Measurements from ENCODE around the gene ZDHHC13.
A peak's percentile ranks its signal among the peaks of the same experiment; 100 is the strongest.

ZDHHC13 gene

DNA sequence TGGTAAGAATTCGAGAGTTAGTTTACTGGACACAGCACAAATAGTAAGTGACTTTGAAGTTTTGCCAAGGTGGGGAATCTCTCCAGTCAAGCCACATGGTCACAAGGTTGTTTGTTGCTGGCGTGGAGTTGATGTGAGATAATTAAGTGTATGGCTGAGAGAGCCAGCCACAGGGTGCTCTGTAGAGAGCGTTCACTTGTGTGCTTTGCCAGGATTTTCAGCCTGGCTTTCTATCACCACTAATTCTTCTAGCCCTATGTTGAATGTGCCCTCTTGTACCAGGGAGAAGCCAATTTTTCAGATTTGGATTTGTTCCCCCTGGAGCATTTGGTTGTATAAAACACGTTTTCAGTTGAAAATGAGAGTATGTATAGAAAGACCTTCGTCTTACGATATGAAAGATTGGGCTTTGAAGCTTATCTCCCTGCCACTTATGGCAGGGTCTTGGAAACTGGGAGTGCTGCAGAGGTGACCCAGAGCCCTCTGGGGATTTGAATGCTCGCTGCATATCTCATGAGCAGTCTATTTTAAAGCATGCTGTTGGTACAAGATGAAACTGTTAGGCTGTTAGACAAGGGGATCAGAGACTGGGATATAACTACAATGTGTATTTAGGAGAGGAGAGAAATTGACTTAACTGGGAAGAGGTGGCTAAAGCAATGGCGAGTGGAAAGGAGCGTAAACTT lies 56.2 kb downstream of the ZDHHC13 start:
- DNase-seq, result no peak

- no peak for DNase-seq
Measured at GRCh38 chr11:19173964-19174638, 57.1 kb downstream of the ZDHHC13 start.

- no peak for DNase-seq
Measured at GRCh38 chr11:19176629-19177186, 59.7 kb downstream of the ZDHHC13 start.

DNA sequence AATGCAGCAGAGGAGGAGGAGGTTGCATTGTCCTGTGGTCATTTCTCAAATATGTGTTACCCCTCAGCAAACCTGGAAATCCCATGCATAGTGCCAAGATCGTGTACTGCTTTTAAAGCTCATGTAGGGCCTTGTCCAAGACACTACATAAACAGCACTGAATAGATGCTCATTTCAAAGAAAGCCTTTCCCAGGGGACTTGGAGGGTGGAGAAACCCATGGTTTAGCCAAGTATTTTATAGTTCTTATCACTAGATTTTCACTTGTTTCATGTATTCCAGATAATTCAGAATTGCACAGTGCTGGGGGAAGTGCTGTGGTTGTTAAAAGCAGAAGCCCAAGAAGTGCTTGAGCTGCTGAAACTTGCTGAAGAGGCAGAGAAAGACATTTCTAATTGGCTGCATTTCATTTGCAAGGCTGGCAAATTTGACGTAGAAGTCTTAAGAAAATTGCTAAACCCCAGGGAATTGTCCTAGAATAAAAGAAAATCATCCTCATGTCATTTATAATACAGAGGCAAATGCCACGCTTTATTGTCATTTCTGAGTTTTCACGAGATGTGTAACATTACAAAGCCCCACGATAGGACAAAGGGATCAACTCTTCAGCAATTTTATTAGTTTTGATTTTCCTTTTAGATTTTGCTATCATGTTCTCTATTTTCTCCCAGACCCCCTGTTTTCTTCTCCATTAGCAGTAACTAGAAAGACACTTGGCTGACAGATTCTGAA lies 64.7 kb downstream of the ZDHHC13 start:
- no peak for DNase-seq

GRCh38 chr11:19183646-19184045 lies 66.7 kb downstream of the ZDHHC13 start:
- no peak for DNase-seq

DNA sequence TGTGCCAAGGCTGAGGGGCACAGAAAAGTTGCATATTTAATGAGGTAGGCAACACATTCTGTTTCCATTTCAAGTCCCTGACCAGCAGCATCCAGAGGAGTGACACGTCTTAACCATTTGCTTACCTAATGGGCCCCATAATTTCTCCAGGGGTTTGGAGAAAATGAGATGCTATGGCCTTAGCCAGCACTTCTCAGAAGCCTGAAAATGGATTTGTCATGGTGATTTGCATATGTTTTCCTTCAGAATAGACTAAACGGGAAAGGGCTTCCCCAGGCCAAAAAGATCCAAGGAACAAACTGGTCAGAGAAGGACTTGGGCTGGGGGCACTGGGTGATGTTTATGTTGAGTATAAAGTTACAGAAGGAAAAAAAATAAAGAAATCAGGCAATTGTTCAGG lies 68.1 kb downstream of the ZDHHC13 start:
- DNase-seq, result no peak

DNA sequence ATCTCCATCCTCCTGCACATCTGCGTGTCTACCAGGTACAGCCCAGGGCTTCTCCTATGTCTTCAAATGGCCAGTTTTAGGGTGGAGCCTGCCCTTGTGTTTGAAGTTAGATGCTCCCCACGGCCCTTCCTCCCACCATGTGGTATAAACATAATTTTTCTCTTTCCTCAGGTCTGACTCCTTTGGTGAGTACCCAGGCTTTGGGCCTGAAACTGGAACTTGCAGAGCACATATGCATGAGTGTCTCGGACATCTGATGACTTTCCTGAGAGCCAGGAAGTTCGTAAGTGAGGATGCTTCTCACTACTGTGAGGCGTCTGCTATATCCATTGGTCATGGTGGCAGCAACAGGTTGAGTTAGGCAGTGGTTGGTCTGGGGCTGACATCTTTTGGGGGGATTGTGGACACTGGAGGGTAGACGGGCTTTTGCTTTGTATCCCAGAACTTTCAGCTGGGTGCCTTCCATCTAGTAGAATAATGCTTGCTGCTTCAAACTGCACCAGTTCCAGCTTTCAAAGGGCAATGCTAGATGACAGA lies 68.6 kb downstream of the ZDHHC13 start:
- no peak for DNase-seq

- DNase-seq, result no peak
Measured at GRCh38 chr11:19187114-19187832, 70.3 kb downstream of the ZDHHC13 start.

- no peak for DNase-seq
Measured at GRCh38 chr11:19187833-19188258, 70.9 kb downstream of the ZDHHC13 start.

DNA sequence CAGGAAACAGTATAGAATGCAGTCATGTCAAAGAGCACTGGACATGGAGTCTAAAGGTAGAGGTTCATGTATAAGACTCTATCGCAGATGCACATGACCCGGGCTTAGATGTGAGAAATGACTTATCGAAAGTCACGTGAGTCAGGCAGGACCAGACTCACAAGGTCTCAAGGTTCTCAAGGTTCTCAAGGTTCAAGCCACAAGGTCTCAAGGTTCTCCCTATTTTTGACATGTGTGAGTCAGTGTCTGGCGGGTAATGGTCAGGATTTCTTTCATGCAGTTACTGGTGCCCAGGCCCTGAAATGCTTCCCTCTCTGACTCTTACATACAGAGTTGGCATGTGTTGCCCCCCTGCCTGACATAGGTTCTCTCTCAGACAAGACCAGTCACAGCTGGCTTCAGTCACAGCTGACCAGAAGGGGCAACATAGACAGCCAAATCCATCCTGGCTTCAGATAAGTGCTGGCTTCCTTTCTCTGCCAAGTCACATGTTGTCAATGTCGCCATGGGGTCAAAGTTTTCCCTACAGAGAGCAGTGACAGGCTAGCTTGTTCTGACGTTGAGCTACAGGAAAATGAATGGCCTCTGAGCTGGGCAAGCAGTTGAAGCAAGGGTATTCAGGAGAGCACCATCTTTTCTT lies 74.7 kb downstream of the ZDHHC13 start:
- DNase-seq, result no peak

DNA sequence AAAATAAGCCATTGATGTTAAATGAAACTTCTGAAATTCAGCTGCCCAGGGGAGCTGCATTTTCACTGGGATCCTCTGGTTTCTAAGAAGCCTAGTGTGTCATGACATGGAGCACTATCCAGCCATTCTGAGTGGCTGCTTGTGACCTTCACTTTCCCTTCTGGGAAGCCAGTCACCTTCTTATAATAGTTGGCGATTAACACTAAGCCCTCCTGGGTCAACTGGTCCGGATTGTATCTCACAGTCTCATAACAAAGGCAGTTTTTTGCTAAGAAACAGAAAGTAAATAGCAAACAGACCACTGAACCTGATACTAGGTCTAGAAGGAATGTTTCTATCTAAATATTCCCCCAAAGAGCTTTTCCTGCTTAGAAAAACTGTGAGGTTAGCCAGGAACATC lies 76.9 kb downstream of the ZDHHC13 start:
- DNase-seq, result no peak

- no peak for DNase-seq
Measured at GRCh38 chr11:19194620-19195308, 77.8 kb downstream of the ZDHHC13 start.

DNA sequence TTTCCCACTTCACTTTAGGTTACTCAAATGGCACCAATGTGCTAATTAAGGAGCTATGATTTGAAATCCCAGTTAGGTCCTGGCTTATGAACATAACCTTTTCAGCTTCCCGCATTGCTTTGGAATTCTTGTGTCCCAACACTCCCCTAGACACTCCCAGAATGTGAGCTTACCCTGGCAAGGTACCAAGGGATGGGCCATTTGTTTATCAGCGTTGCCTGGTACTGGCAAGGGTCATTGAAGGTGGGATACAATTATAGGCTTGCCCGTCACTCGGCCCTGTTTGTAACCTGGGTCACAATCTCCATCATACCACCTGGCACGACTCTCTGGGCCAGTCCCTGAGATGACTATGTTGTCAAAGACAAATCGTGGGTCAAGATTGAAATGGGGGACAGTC lies 79.5 kb downstream of the ZDHHC13 start:
- no peak for DNase-seq

- no peak for DNase-seq
Measured at GRCh38 chr11:19199048-19199447, 82.1 kb downstream of the ZDHHC13 start.

GRCh38 chr11:19199771-19200170 lies 82.8 kb downstream of the ZDHHC13 start:
- DNase-seq, result no peak

DNA sequence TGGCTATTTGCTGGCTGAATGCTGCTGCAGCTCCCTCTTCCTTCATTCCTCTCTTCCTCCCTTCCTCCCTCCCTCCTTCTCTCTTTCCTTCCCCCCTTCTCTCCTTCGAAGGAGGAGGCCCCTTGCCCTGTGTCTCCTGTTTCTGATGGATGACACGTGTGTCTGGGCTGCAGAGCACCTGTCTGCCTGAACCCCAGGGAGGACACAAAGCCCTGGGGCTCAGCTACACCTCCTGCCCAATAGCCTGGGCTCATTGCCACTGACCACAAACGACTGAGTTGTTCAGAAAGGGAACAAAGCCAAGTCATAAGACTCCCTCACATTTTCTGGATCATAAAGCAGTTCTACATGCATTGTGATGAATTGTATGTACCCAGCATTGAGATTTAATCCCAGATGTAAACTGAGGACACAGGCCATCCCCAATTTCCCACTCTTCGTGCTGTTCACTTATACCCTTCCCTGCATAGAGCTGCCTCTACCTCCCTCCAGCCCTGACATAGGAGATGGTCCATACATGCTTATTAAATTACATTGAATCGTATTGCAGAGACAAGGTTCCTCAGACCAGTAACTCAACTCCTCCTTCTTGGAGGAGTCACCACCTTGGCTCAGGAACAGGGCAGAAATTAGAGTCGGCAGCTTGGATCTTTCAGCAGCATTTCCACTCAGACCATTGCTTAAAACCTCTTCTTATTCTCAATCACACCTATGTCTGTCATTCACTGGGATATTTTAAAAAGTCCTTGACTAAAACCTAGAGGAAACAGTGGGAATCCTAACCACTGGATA lies 83.6 kb downstream of the ZDHHC13 start:
- peak; percentile 87 for DNase-seq

- peak; percentile 64 for DNase-seq
Measured at GRCh38 chr11:19201737-19202605, 85.0 kb downstream of the ZDHHC13 start, which contains the start of gene CSRP3. CSRP3 (minus strand) TSS chr11:19201983; CDS start chr11:19192448, 9,535 bp downstream.

GRCh38 chr11:19204836-19205235 lies 87.9 kb downstream of the ZDHHC13 start:
- DNase-seq, result no peak

DNA sequence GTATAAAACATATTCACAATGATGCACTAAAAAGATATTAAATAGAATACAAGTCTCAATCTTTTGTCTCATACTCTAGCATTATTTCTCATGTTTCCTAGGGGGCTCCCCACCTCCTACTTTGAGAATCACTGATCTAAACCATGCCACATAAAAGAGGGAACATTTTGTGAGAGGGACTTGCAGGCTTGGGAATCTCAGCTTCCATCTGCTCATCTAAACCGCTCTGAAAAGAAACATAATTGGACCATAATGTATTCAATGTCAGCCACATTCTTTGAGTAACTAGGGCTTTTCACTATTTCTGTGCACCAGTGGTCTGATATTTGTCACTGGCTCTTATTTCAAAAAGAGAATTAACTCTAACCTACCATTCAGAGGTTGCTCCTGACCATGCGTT lies 91.2 kb downstream of the ZDHHC13 start:
- no peak for DNase-seq

Measured in DMS79 (cell line).